ENCODE data around the gene MTARC1.

The MTARC1 gene

GRCh38 chr1:220797044-220797443, 10.3 kb downstream of the MTARC1 start:
- POLR2A ChIA-PET = no interaction called here

GRCh38 chr1:220797553-220797952, 10.8 kb downstream of the MTARC1 start:
- CTCF ChIA-PET = interaction anchor here (3.3 kb wide), 1 partner anchor 12 kb away, joined by 15 read pairs; no protein-coding TSS in a partner anchor
- DNase-seq (ENCODE audit: low read depth, low spot score) = no peak
- POLR2A ChIA-PET = no interaction called here
- TF ChIP-seq CTCF (IDR thresholded peaks at IDR 0.05; ENCODE audit: insufficient read depth, low read length, missing control alignments) = no peak
- no peak overlapping the region for H3K4me3 ChIP-seq (ENCODE audit: low read depth, low read length)

More at GRCh38 chr1:220797044-220797443, 10.3 kb downstream of the MTARC1 start:
- no peak for DNase-seq (ENCODE audit: low read depth, low spot score)
- TF ChIP-seq CTCF (IDR thresholded peaks at IDR 0.05; ENCODE audit: insufficient read depth, low read length, missing control alignments) = no peak
- CTCF ChIA-PET = interaction anchor here (3.3 kb wide), 1 partner anchor 13 kb away, joined by 15 read pairs; no protein-coding TSS in a partner anchor
- no peak overlapping the region for H3K4me3 ChIP-seq (ENCODE audit: low read depth, low read length)

GRCh38 chr1:220798338-220798737, 11.6 kb downstream of the MTARC1 start:
- no peak for TF ChIP-seq CTCF (IDR thresholded peaks at IDR 0.05; ENCODE audit: insufficient read depth, low read length, missing control alignments)
- no peak overlapping the region for H3K4me3 ChIP-seq (ENCODE audit: low read depth, low read length)
- CTCF ChIA-PET = interaction anchor here (5.0 kb wide), 1 partner anchor 12 kb away, joined by 31 read pairs; no protein-coding TSS in a partner anchor
- POLR2A ChIA-PET = no interaction called here
- no peak for DNase-seq (ENCODE audit: low read depth, low spot score)

- CTCF ChIA-PET = interaction anchor here (0.6 to 5.0 kb wide), 3 partner anchors 10 to 571 kb away, joined by 3 to 31 read pairs (median 8); no protein-coding TSS in a partner anchor
- no peak for DNase-seq (ENCODE audit: low read depth, low spot score)
- no peak overlapping the region for H3K4me3 ChIP-seq (ENCODE audit: low read depth, low read length)
- POLR2A ChIA-PET = no interaction called here
- no peak for TF ChIP-seq CTCF (IDR thresholded peaks at IDR 0.05; ENCODE audit: insufficient read depth, low read length, missing control alignments)
Observed at GRCh38 chr1:220800262-220800661, 13.5 kb downstream of the MTARC1 start.

GRCh38 chr1:220803401-220804201, 16.9 kb downstream of the MTARC1 start:
- CTCF ChIA-PET = interaction anchor here (0.6 to 3.0 kb wide), 13 partner anchors 9 to 641 kb away, joined by 3 to 18 read pairs (median 4); no protein-coding TSS in a partner anchor
- DNase-seq (ENCODE audit: low read depth, low spot score) = no peak
- no peak overlapping the region for H3K4me3 ChIP-seq (ENCODE audit: low read depth, low read length)
- TF ChIP-seq CTCF (IDR thresholded peaks at IDR 0.05; ENCODE audit: insufficient read depth, low read length, missing control alignments) = peak; percentile 42
- POLR2A ChIA-PET = no interaction called here

- no peak for DNase-seq (ENCODE audit: low read depth, low spot score)
- H3K4me3 ChIP-seq (ENCODE audit: low read depth, low read length) = no peak overlapping the region
- ChIA-PET POLR2A (no interaction called here), CTCF (interaction anchor here (1.1 to 3.0 kb wide), 7 partner anchors 9 to 641 kb away, joined by 3 to 18 read pairs (median 5); no protein-coding TSS in a partner anchor)
- TF ChIP-seq CTCF (IDR thresholded peaks at IDR 0.05; ENCODE audit: insufficient read depth, low read length, missing control alignments) = no peak
Observed at GRCh38 chr1:220804202-220804586, 17.5 kb downstream of the MTARC1 start.

Measured in AG04449 (cell line).